DND-41 (cell line): ENCODE results near the gene ZNF564.
A peak's percentile ranks its signal among the peaks of the same experiment; 100 is the strongest.

Experiments
- ATAC-seq: fragments of 200-7000 bp; cut with Tn5 transposase; 3 replicates; pipeline ENCODE4 v1.9.1; 2021; ENCODE audit warnings: low read depth; ENCODE audit not compliant: insufficient read depth
- DNase-seq: peaks from one replicate; pipeline ENCODE4 v3.0.0-alpha.2; 2020
- H2AFZ ChIP-seq: 2 replicates; pipeline ENCODE4 v1.6.0; 2012; ENCODE audit warnings: low read depth, low read length
- H3K27ac ChIP-seq: 2 replicates; pipeline ENCODE4 v1.5.1; 2012; ENCODE audit warnings: low read length, inconsistent platforms
- H3K27me3 ChIP-seq: fragments of 200-600 bp; sonication (generic); 2 replicates; pipeline ENCODE4 v1.6.0; 2012; ENCODE audit warnings: low read length, mild to moderate bottlenecking, inconsistent platforms; ENCODE audit not compliant: insufficient read depth, poor library complexity
- H3K36me3 ChIP-seq: 2 replicates; pipeline ENCODE4 v1.5.1; 2012; ENCODE audit warnings: low read length, inconsistent platforms; ENCODE audit not compliant: insufficient read depth
- H3K4me1 ChIP-seq: 2 replicates; pipeline ENCODE4 v1.5.1; 2012; ENCODE audit warnings: mild to moderate bottlenecking, low read length; ENCODE audit not compliant: insufficient read depth
- H3K4me2 ChIP-seq: 2 replicates; pipeline ENCODE4 v1.6.0; 2012; ENCODE audit warnings: mild to moderate bottlenecking, moderate library complexity, low read length, inconsistent platforms; ENCODE audit not compliant: insufficient read depth
- H3K4me3 ChIP-seq, 2 experiments: fragments of 200-600 bp in 1 of 2; shearing (Covaris generic) in 1 of 2; 2 replicates each; pipeline ENCODE4 v1.5.1; 2012 to 2016; ENCODE audit warnings: inconsistent platforms in 2 of 2, low read length in 2 of 2, mild to moderate bottlenecking in 2 of 2, low read depth in 1 of 2, moderate library complexity in 1 of 2
- H3K79me2 ChIP-seq: 2 replicates; pipeline ENCODE4 v1.6.0; 2012; ENCODE audit warnings: low read length, inconsistent platforms; ENCODE audit not compliant: insufficient read depth
- H3K9ac ChIP-seq: 2 replicates; pipeline ENCODE4 v1.6.0; 2012; ENCODE audit warnings: low read depth, mild to moderate bottlenecking, inconsistent platforms, low read length, moderate library complexity
- H3K9me3 ChIP-seq: 2 replicates; pipeline ENCODE4 v1.5.1; 2012; ENCODE audit warnings: low read length, moderate library complexity, mild to moderate bottlenecking, inconsistent platforms; ENCODE audit not compliant: insufficient read depth, severe bottlenecking
- H4K20me1 ChIP-seq: 2 replicates; pipeline ENCODE4 v1.6.0; 2012; ENCODE audit warnings: low read length; ENCODE audit not compliant: insufficient read depth
- CTCF ChIP-seq: IDR thresholded peaks from 2 replicates; pipeline ENCODE4 v1.5.1; 2012; ENCODE audit warnings: borderline replicate concordance, low read length, moderate library complexity, mild to moderate bottlenecking; ENCODE audit not compliant: poor library complexity, severe bottlenecking; ENCODE audit errors: extremely low read depth
- EZH2 ChIP-seq: IDR thresholded peaks from 3 replicates; pipeline ENCODE4 v1.6.1; 2012; ENCODE audit warnings: borderline replicate concordance, low read depth, mild to moderate bottlenecking, moderate library complexity, low read length, inconsistent platforms; ENCODE audit not compliant: severe bottlenecking

ZNF564 gene

GRCh38 chr19:12551060-12551832 lies at the start of gene ZNF564:
Gene ZNF564, minus strand, starts transcription at chr19:12551482. Its CDS starts 150 bp downstream, at chr19:12551332.
- ATAC-seq (peak; percentile 99), DNase-seq (peak; percentile 98)
- Histone ChIP-seq H3K27ac (peak within 1 kb of the TSS; percentile 93), H2AFZ (peak within 1 kb of the TSS; percentile 92), H3K27me3 (no peaks in the 10 kb centered on the region), H3K4me2 (peak within 1 kb of the TSS; percentile 79), H3K4me1 (peaks cover 32% of the 10 kb centered on the region), H4K20me1 (peaks cover 9% of the 10 kb centered on the region), H3K4me3 (peak within 1 kb of the TSS; percentile 69 to 78), H3K9me3 (no peaks in the 10 kb centered on the region), H3K9ac (peak within 1 kb of the TSS; percentile 92), H3K36me3 (peaks cover 18% of the 10 kb centered on the region; the same call in 1 of the 2 replicates), H3K79me2 (peaks cover 48% of the 10 kb centered on the region)
- TF ChIP-seq EZH2: no peak
- TF ChIP-seq CTCF: peak; percentile 2

- Histone ChIP-seq H2AFZ (no peak overlapping the region), H3K79me2 (0 out of 2 replicates have a peak, but pooled peaks cover 4% of the 10 kb centered on the region), H4K20me1 (no peaks in the 10 kb centered on the region), H3K4me2 (no peak overlapping the region), H3K4me1 (no peaks in the 10 kb centered on the region), H3K27me3 (no peaks in the 10 kb centered on the region), H3K27ac (no peak overlapping the region), H3K9ac (no peak overlapping the region), H3K4me3 (no peak overlapping the region), H3K9me3 (no peaks in the 10 kb centered on the region), H3K36me3 (peaks cover 25% of the 10 kb centered on the region)
- TF ChIP-seq EZH2 (no peak), CTCF (no peak)
- DNase-seq: no peak
- no peak for ATAC-seq
Measured at GRCh38 chr19:12597594-12597993, 46.3 kb upstream of the ZNF564 start.

GRCh38 chr19:12596927-12597548 lies 45.8 kb upstream of the ZNF564 start:
- H3K4me1 ChIP-seq: no peaks in the 10 kb centered on the region
- no peak overlapping the region for H2AFZ ChIP-seq
- no peak for ATAC-seq
- H3K36me3 ChIP-seq: peaks cover 19% of the 10 kb centered on the region
- H3K79me2 ChIP-seq: 0 out of 2 replicates have a peak, but pooled peaks cover 2% of the 10 kb centered on the region
- DNase-seq: no peak
- TF ChIP-seq CTCF (no peak), EZH2 (no peak)
- H3K27me3 ChIP-seq: no peaks in the 10 kb centered on the region
- no peaks in the 10 kb centered on the region for H3K9me3 ChIP-seq
- no peaks in the 10 kb centered on the region for H4K20me1 ChIP-seq
- H3K9ac ChIP-seq: no peak overlapping the region
- no peak overlapping the region for H3K4me3 ChIP-seq
- H3K4me2 ChIP-seq: no peak overlapping the region
- no peak overlapping the region for H3K27ac ChIP-seq
